NCI-H345 treated with DMSO at 0.1 percent for 48 hours (cell line): Measurements from ENCODE around the gene DNAJB9.

Experiments used
- DNase-seq: peaks from one replicate; lab custom pipeline; 2025; ENCODE audit not compliant: unreplicated experiment; lab: John Stamatoyannopoulos, UW

Gene DNAJB9

GRCh38 chr7:108604307-108605077, 34.8 kb downstream of the DNAJB9 start:
- DNase-seq, result no peak

GRCh38 chr7:108605559-108606201, 36.0 kb downstream of the DNAJB9 start:
- no peak for DNase-seq

GRCh38 chr7:108609643-108610042, 40.0 kb downstream of the DNAJB9 start:
- DNase-seq, result no peak

GRCh38 chr7:108611268-108611667, 41.6 kb downstream of the DNAJB9 start:
- DNase-seq, result no peak

- peak; percentile 40 for DNase-seq
These were observed 43.7 kb downstream of the DNAJB9 start for GRCh38 chr7:108613147-108613948.

GRCh38 chr7:108613949-108614381, 44.3 kb downstream of the DNAJB9 start:
- DNase-seq, result no peak

- DNase-seq, result no peak
These were observed 45.2 kb downstream of the DNAJB9 start for GRCh38 chr7:108614896-108615295.

- DNase-seq, result no peak
These were observed 48.4 kb downstream of the DNAJB9 start for GRCh38 chr7:108618056-108618455.

GRCh38 chr7:108623220-108623619, 53.5 kb downstream of the DNAJB9 start:
- DNase-seq, result no peak
